Kidney epithelial cell (primary cell): ENCODE data around the gene SLK. TPM values are rescaled to one million over a fixed set of nuclear protein-coding genes. Genes with fewer than 3 reads are reported as not detected.

Experiments used
- DNase-seq: peaks from one replicate; pipeline ENCODE4 v3.0.0-alpha.2; 2010; ENCODE audit warnings: low read depth
- H3K27me3 ChIP-seq: 2 replicates; pipeline ENCODE4 v1.6.0; 2011; ENCODE audit warnings: low read length; ENCODE audit not compliant: control insufficient read depth, insufficient read depth
- H3K36me3 ChIP-seq: 2 replicates; pipeline ENCODE4 v1.5.1; 2011; ENCODE audit warnings: low read length; ENCODE audit not compliant: control insufficient read depth, insufficient read depth
- H3K4me3 ChIP-seq: 2 replicates; pipeline ENCODE4 v1.5.1; 2011; ENCODE audit warnings: low read depth, mild to moderate bottlenecking, control low read depth, low read length
- total RNA-seq: library from RNA; depleted of rRNA; stranded (reverse); fragments of >200 nt; gene quantifications from 2 replicates; pipeline ENCODE4 v1.2.3, GENCODE V29; 2015
- TF ChIP-seq, protein P1 (sequence below): IDR thresholded peaks from 2 replicates; pipeline ENCODE4 v1.5.1; 2011; ENCODE audit warnings: mild to moderate bottlenecking, moderate library complexity, low read length, control low read depth, inconsistent platforms; ENCODE audit not compliant: insufficient read depth, poor library complexity, severe bottlenecking

SLK gene
- total RNA-seq, 1 donor from 2014 or later = 35.8 TPM

DNA sequence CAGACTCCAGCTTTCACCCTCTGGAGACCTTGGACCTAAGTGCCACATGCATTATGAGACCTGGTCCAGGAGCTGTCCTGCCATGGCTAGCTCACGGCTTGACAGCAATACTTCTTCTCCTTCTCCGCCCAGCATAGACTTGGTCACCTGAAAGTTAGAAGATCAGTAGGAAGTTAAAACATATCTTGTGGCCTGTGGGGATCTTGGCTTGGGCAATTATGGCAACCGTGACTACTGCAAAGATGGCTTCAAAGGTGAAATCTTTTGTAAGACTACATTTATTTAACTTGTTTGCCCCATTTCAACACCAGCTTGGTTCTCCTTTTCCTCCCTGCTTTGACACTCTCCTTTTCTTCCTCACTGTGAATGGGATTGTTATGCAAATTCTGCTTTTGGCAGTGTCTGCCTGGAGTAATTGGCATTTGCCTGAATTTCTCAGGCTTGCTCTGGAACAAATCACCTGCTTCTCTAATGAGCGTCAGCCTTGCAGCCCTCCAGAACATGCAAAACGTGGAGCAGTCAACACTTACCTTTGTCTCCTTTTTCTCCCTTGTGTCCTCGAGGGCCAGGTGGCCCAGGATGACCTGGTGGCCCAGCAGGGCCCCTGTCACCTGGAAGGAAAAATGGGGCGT lies 65.3 kb downstream of the SLK start:
- Histone ChIP-seq H3K27me3 (no peaks in the 10 kb centered on the region), H3K36me3 (no peaks in the 10 kb centered on the region), H3K4me3 (no peak overlapping the region)
- no peak for DNase-seq
- TF ChIP-seq, protein P1, sequence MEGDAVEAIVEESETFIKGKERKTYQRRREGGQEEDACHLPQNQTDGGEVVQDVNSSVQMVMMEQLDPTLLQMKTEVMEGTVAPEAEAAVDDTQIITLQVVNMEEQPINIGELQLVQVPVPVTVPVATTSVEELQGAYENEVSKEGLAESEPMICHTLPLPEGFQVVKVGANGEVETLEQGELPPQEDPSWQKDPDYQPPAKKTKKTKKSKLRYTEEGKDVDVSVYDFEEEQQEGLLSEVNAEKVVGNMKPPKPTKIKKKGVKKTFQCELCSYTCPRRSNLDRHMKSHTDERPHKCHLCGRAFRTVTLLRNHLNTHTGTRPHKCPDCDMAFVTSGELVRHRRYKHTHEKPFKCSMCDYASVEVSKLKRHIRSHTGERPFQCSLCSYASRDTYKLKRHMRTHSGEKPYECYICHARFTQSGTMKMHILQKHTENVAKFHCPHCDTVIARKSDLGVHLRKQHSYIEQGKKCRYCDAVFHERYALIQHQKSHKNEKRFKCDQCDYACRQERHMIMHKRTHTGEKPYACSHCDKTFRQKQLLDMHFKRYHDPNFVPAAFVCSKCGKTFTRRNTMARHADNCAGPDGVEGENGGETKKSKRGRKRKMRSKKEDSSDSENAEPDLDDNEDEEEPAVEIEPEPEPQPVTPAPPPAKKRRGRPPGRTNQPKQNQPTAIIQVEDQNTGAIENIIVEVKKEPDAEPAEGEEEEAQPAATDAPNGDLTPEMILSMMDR = no peak

DNA sequence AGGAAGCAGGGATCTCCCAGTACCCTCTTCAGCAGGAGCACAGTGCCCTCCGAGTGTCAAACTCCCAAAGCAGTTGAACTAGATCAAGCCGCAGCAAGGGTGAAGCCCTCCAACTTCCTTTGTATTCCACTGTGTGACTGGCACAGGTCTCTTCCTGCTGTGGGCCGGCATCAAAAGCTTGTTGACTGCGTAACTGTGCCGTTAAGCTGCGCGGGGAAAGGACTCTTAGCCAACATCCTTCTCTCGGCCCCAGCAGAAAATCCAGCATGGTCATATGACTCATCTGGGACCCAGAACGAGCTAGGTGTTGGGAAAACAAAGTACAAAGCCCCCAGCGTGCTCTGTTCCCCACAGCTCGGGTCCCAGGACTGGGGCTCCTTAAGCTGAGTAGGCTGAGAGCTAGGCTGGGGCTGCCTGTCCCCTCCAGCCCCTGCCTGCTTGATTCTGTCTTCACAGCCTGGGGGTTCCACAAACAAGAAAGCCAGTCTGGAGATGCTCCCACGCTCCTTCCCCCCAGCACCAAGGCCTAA lies 66.5 kb downstream of the SLK start:
- DNase-seq = no peak
- no peak overlapping the region for H3K4me3 ChIP-seq
- H3K27me3 ChIP-seq = no peaks in the 10 kb centered on the region
- H3K36me3 ChIP-seq = no peaks in the 10 kb centered on the region
- TF ChIP-seq, protein P1 = no peak

DNA sequence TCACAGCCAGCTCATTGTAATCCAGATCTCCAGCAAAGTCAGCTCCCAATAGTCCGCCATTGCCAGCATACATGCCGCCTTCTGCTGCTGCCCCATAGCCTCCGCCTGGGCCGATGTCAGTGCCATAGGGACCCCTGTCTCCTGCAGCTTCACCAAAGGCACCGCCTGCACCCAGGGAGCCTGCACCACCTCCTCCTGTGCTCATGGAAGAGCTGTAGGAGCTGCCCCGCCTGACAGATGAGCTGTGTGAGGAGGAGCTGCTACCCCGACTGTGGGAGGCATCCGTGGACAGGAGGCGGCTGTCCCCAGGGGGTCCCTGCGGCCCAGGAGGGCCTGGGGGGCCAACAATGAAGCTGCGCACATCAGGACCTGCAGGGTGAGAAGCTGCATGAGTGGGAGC lies 67.0 kb downstream of the SLK start:
- H3K4me3 ChIP-seq = no peak overlapping the region
- H3K27me3 ChIP-seq = no peaks in the 10 kb centered on the region
- no peak for DNase-seq
- H3K36me3 ChIP-seq = no peaks in the 10 kb centered on the region
- TF ChIP-seq, protein P1 = no peak

DNA sequence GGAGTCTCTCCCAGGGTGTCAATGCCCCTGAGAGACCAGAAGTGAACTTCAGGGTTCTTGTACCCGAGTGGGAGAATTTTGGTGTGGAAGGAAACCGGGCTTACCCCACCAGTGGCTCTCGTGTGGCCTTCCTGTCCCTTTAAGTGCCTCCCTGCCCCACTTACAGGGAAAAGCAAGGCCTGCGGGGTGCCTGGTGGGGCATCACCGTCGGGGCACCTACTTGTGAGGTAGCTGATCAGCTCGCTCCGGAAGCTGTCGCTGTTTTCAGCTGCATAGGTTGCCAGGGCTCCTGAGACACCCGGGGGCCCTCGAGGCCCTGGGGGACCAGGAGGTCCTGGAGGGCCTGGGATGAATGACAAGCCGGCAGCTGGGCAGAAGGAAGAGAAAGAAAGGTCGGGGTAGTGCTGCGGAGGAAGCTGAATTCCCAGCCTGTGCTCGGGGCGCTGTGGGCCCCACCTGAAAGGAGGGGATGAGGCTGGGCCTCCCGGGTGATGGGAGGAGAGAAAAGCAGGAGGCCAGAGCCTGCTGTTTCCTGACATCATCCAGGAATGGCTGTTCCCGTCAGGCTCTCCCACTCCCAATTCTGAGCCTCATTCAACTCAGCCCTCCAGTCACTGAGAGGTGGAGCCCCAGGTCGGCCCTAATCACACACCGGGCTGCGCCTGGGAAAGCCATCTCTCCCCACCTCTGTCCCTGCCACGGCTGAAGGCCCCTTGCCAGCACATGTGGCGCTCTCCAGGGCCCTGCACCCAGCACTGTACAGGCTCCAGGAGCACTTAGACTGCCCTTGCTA lies 67.7 kb downstream of the SLK start:
- Histone ChIP-seq H3K4me3 (no peak overlapping the region), H3K36me3 (no peaks in the 10 kb centered on the region), H3K27me3 (no peaks in the 10 kb centered on the region)
- TF ChIP-seq, protein P1 = no peak
- no peak for DNase-seq

DNA sequence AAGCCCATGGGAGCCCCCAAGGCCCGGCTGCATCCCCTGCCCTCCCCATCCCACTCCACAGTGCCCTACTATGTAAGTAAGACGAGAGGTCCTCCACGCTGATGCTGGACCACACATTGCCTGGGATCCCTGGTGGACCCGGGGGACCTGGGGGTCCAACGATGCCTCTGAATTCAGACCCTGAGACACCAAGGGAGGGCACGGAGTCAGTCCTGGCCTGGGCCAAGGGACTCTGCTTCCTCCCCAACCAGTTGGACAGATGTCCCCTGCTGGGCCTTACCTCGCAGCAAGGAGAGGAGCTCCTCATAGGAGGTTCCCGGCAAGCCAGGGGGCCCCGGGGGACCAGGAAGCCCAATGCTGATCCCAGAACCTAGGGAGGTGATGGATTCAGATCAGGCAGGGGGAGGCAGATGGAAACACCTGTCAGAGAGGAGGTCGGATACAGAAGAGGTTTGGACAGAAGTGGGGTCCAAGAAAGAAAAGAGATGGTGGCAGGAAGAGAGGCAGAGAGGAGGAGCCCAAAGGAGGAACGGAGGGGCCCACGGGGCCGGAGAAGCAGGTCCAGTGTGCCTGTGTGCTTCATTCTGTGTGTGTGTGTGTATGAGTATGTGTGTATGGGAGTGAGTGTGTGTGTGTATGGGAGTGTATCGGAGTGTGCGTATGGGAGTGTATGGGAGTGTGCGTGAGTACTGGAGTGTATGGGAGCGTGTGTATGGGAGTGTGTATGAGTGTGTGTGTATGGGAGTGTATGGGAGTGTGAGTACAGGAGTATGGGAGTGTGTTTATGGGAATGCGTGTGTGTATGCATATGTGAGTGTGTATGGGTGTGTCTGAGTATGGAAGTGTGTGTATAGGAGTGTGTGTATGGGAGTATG lies 68.5 kb downstream of the SLK start:
- DNase-seq = no peak
- H3K36me3 ChIP-seq = no peaks in the 10 kb centered on the region
- TF ChIP-seq, protein P1 = no peak

More for the DNA sequence above, 68.5 kb downstream of the SLK start:
- Histone ChIP-seq H3K27me3 (no peaks in the 10 kb centered on the region), H3K4me3 (no peak overlapping the region)
